GM12873 (cell line): ENCODE measurements around the gene SHB.

Experiments
- CTCF ChIP-seq: IDR thresholded peaks from 2 replicates; pipeline ENCODE4 v1.5.1; 2012; ENCODE audit warnings: low read depth, mild to moderate bottlenecking, moderate library complexity, low read length, control low read depth; ENCODE audit not compliant: insufficient read depth; ENCODE audit errors: missing control alignments

The SHB gene

GRCh38 chr9:37897665-37898064 lies 171.4 kb downstream of the SHB start:
- TF ChIP-seq CTCF: no peak

DNA sequence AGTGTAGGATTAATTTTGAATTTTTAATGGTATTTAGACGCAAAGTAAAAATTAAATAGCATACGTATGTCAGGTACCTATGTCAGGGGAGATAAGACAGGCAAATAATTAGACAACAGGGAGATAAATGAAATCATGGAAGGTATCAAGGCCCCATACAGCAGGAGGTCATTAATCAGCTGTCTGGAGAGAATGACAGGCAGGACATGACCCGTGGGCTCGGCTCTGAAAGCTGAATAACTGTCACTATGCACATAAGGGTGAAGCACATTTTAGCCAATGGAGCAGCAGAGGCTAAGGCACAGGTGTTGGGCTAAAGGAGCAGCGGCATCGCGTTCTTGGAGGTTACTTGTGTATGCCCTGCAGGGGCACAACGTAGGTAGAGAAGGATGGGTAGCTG lies 177.0 kb downstream of the SHB start:
- no peak for TF ChIP-seq CTCF

GRCh38 chr9:37889536-37889935 lies 179.5 kb downstream of the SHB start:
- TF ChIP-seq CTCF: no peak

DNA sequence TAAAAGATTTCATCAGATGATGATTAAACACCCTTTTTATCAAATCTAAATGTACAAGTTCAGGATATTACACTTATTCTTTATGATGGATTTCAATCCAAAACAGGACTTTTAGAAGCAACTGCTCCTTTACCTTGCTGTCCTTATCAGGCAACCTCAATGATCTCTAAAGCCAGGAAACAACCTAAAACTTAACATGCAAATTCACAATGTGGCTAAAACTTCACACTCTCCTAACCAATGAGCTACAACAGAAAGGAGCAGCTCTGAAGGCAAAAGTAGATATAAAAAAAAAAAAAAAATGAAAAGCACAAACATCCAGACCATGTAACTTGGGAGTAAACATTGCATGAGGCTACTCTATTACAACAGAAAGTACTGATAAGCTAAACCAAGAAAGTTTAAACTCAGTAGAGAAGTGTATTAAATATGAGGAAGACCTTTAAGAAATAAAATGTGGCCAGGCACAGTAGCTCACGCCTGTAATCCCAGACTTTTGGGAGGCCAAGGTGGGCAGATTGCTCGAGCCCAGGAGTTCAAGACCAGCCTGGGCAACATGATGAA lies 188.0 kb downstream of the SHB start:
- no peak for TF ChIP-seq CTCF

DNA sequence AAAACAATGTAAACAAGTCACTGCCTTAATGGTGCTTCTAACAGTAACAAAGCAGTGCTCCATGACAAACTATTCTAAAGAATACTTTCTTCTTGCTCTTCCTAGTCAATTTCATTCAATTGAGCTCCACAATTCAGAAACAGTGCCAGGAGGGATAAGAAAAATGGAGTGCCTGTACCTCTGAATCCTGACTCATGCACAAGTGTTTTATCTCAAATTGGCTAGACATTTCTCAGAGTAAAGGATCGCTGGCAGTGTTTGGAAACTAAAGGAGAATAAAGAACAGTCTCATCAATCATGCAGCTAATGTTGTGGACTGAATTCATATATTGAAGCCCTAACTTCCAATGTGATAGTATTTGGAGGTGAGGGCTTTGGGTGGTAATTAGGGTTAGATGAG lies 192.7 kb downstream of the SHB start:
- TF ChIP-seq CTCF: no peak

GRCh38 chr9:37873955-37874354 lies 195.1 kb downstream of the SHB start:
- no peak for TF ChIP-seq CTCF

- TF ChIP-seq CTCF: no peak
Observed at GRCh38 chr9:37870799-37871176, 198.2 kb downstream of the SHB start.

DNA sequence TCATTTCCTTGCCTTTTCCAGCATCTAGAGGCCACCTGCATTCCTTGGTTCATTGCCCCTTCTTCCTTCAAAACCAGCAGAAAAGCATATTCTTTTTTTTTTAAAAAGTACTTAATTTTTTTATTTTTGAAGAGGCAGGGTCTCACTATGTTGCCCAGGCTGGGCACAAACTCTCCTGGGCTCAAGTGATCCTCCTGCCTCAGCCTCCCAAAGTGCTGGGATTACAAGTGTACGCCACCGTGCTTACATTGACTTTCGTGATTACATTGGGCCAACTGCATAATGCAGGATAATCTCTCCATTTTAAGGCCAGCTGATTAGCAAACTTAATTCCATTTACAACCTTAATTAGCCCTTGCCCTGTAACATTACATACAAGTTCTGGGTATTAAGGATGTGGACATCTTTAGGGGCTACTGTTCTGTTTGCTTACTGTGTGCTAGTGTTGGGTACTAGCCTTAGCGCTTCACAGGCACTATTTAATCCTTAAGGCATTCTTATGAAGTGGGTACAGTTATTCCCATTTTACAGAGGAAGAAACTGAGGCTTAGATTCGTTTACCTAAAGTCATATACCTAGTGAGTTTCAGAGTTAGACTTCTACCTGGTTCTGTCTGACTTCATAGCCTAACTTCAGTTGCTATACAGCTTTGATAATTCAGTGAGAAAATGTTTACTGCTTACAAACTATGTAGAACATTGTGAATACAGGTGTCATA lies 198.8 kb downstream of the SHB start:
- TF ChIP-seq CTCF: no peak
